Astrocyte (in vitro differentiated cells and primary cell): ENCODE results near the gene SLC43A3. TPM values are rescaled to one million over a fixed set of nuclear protein-coding genes. Genes with fewer than 3 reads are reported as not detected.

ENCODE experiments used
- DNase-seq: peaks from one replicate; pipeline ENCODE4 v3.0.0-alpha.2; 2010; ENCODE audit warnings: low read depth
- FAIRE-seq: peaks from 2 replicates; lab custom pipeline; 2011; peaks lifted over from hg19 to GRCh38; lab: Jason Lieb, UNC
- H2AFZ ChIP-seq: 2 replicates; pipeline ENCODE4 v1.6.0; 2012; ENCODE audit warnings: low read depth, low read length, inconsistent platforms
- H3K27ac ChIP-seq: 2 replicates; pipeline ENCODE4 v1.5.1; 2011; ENCODE audit warnings: low read depth, low read length, inconsistent platforms
- H3K27me3 ChIP-seq: 2 replicates; pipeline ENCODE4 v1.6.0; 2011; ENCODE audit warnings: low read length, inconsistent platforms; ENCODE audit not compliant: insufficient read depth
- H3K36me3 ChIP-seq: 2 replicates; pipeline ENCODE4 v1.5.1; 2011; ENCODE audit warnings: low read length, inconsistent platforms; ENCODE audit not compliant: insufficient read depth
- H3K4me1 ChIP-seq: 2 replicates; pipeline ENCODE4 v1.5.1; 2011; ENCODE audit warnings: low read length, inconsistent platforms; ENCODE audit not compliant: insufficient read depth
- H3K4me2 ChIP-seq: 2 replicates; pipeline ENCODE4 v1.6.0; 2012; ENCODE audit warnings: low read length, inconsistent platforms
- H3K4me3 ChIP-seq: 2 replicates; pipeline ENCODE4 v1.5.1; 2011; ENCODE audit warnings: low read depth, mild to moderate bottlenecking, low read length, inconsistent platforms; ENCODE audit not compliant: insufficient read depth
- H3K79me2 ChIP-seq: 2 replicates; pipeline ENCODE4 v1.6.0; 2012; ENCODE audit warnings: mild to moderate bottlenecking, low read length, inconsistent platforms; ENCODE audit not compliant: insufficient read depth
- H3K9ac ChIP-seq: 2 replicates; pipeline ENCODE4 v1.6.0; 2012; ENCODE audit warnings: mild to moderate bottlenecking, low read length, inconsistent platforms
- H3K9me3 ChIP-seq: 2 replicates; pipeline ENCODE4 v1.5.1; 2012; ENCODE audit warnings: low read depth, mild to moderate bottlenecking, low read length, inconsistent platforms; ENCODE audit not compliant: insufficient read depth
- H4K20me1 ChIP-seq: 2 replicates; pipeline ENCODE4 v1.6.0; 2012; ENCODE audit warnings: low read length, inconsistent platforms; ENCODE audit not compliant: insufficient read depth
- H3K27ac Mint-ChIP-seq: one replicate; pipeline ENCODE4 v1.8.0; 2021; ENCODE audit warnings: mild to moderate bottlenecking, mixed read lengths; ENCODE audit not compliant: unreplicated experiment
- H3K27me3 Mint-ChIP-seq: one replicate; pipeline ENCODE4 v1.8.0; 2021; ENCODE audit warnings: low read depth, mixed read lengths; ENCODE audit not compliant: unreplicated experiment
- H3K36me3 Mint-ChIP-seq: one replicate; pipeline ENCODE4 v1.8.0; 2021; ENCODE audit warnings: low read depth, mixed read lengths; ENCODE audit not compliant: unreplicated experiment
- H3K4me1 Mint-ChIP-seq: one replicate; pipeline ENCODE4 v1.8.0; 2021; ENCODE audit warnings: low read depth, mixed read lengths; ENCODE audit not compliant: unreplicated experiment
- H3K4me3 Mint-ChIP-seq: one replicate; pipeline ENCODE4 v1.8.0; 2021; ENCODE audit warnings: mild to moderate bottlenecking, moderate library complexity, mixed read lengths; ENCODE audit not compliant: unreplicated experiment
- H3K9me3 Mint-ChIP-seq: one replicate; pipeline ENCODE4 v1.8.0; 2021; ENCODE audit warnings: mild to moderate bottlenecking, mixed read lengths; ENCODE audit not compliant: unreplicated experiment
- EZH2 ChIP-seq: IDR thresholded peaks from 2 replicates; pipeline ENCODE4 v1.6.1; 2012; ENCODE audit warnings: mild to moderate bottlenecking, low read length, inconsistent platforms; ENCODE audit not compliant: insufficient read depth
- total RNA-seq: library from RNA; stranded (reverse); gene quantifications from 2 replicates; pipeline ENCODE4 v1.2.1, GENCODE V29; 2021
- TF ChIP-seq, protein P1 (sequence below): IDR thresholded peaks from 2 replicates; pipeline ENCODE4 v1.5.1; 2011; ENCODE audit warnings: low read depth, mild to moderate bottlenecking, inconsistent platforms, low read length, moderate library complexity; ENCODE audit not compliant: insufficient read depth

The SLC43A3 gene
- total RNA-seq, 1 donor from 2014 or later, result 16.4 TPM

DNA sequence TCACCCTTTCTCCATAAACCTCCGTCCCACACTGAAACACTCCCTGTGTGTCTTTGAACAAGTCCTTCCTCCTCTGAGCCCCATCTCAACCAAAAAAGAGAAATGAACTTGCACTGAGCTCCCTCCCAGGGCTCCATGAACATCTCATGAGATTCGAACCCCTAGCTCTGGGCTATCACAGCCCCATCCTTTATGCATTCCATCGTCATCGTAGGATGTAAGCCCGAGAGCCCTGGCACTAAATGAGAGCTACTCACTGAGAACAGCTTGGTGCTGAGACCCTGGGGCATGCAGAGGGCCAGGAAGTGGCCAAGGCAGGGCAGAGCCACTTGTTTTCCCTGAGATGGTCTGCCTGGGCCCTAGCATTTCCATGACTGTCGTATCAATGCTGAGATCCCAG, 12.9 kb upstream of the SLC43A3 start:
- no peak for TF ChIP-seq EZH2
- TF ChIP-seq, protein P1, sequence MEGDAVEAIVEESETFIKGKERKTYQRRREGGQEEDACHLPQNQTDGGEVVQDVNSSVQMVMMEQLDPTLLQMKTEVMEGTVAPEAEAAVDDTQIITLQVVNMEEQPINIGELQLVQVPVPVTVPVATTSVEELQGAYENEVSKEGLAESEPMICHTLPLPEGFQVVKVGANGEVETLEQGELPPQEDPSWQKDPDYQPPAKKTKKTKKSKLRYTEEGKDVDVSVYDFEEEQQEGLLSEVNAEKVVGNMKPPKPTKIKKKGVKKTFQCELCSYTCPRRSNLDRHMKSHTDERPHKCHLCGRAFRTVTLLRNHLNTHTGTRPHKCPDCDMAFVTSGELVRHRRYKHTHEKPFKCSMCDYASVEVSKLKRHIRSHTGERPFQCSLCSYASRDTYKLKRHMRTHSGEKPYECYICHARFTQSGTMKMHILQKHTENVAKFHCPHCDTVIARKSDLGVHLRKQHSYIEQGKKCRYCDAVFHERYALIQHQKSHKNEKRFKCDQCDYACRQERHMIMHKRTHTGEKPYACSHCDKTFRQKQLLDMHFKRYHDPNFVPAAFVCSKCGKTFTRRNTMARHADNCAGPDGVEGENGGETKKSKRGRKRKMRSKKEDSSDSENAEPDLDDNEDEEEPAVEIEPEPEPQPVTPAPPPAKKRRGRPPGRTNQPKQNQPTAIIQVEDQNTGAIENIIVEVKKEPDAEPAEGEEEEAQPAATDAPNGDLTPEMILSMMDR, result no peak
- H3K79me2 ChIP-seq, result no peaks in the 10 kb centered on the region
- no peaks in the 10 kb centered on the region for H4K20me1 ChIP-seq
- Mint-ChIP-seq H3K27me3 (peaks cover 13% of the 10 kb centered on the region), H3K27ac (no peak overlapping the region), H3K36me3 (peaks cover 3% of the 10 kb centered on the region), H3K4me3 (no peak overlapping the region), H3K4me1 (no peaks in the 10 kb centered on the region), H3K9me3 (no peaks in the 10 kb centered on the region)
- no peak for DNase-seq
- H3K27ac ChIP-seq, result no peak overlapping the region
- no peak overlapping the region for H3K4me2 ChIP-seq
- H3K36me3 ChIP-seq, result no peaks in the 10 kb centered on the region
- peaks cover 4% of the 10 kb centered on the region for H3K27me3 ChIP-seq
- no peak overlapping the region for H3K4me3 ChIP-seq
- no peak overlapping the region for H3K9ac ChIP-seq
- H3K9me3 ChIP-seq, result no peaks in the 10 kb centered on the region
- no peaks in the 10 kb centered on the region for H3K4me1 ChIP-seq
- FAIRE-seq, result no peak
- H2AFZ ChIP-seq, result no peak overlapping the region

DNA sequence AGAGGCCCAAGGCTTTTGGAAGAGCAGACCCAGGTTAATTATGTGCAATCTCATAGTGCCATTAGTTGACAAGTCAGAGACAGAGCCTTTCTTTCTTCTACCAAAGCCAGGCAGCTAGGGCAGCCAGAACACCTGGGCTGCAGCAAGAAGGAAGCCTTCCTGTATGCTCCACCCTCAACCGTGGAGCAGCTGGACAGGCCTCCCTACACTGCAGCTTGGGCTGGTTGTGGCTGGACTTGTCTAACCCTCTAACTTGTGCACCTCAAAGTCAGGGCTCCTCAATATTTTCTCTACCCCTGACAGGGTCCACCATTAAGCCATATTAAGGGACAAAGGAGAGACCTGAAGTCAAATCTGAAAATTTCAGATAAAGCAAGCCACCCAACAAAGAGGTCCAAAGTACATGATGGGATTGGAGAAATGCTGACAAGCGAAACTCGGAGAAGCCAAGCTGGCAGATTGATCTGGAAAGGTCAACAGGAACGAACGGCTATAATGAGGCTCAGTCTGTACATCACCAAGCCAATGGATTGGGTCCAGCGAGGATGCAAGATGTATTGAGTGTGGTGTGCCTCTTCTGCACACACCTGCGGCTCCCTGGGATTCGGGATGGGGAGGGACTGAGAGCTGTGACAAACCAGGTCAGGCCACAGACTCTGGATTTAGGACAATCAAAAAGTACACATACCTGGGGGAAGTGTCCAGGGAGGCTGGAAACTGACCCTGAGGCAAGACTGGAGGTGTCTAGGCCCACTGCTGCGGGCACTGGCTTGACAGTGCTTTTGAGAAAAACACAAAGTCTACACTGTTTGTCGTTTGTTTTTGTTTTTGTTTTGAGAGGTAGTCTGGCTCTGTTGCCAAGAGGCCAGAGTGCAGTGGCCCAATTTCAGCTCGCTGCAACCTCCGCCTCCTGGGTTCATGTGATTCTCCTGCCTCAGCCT, 11.7 kb upstream of the SLC43A3 start:
- Histone ChIP-seq H3K36me3 (no peaks in the 10 kb centered on the region), H3K79me2 (no peaks in the 10 kb centered on the region), H3K4me1 (no peaks in the 10 kb centered on the region), H4K20me1 (no peaks in the 10 kb centered on the region), H3K27ac (no peak overlapping the region), H2AFZ (no peak overlapping the region), H3K4me2 (no peak overlapping the region), H3K9ac (no peak overlapping the region), H3K27me3 (peaks cover 4% of the 10 kb centered on the region), H3K9me3 (no peaks in the 10 kb centered on the region), H3K4me3 (no peak overlapping the region)
- Mint-ChIP-seq H3K4me3 (no peak overlapping the region), H3K9me3 (no peaks in the 10 kb centered on the region), H3K27ac (no peak overlapping the region), H3K4me1 (peaks cover 3% of the 10 kb centered on the region), H3K36me3 (peaks cover 3% of the 10 kb centered on the region), H3K27me3 (peaks cover 10% of the 10 kb centered on the region)
- TF ChIP-seq, protein P1, result no peak
- TF ChIP-seq EZH2, result no peak
- DNase-seq (no peak), FAIRE-seq (no peak)

DNA sequence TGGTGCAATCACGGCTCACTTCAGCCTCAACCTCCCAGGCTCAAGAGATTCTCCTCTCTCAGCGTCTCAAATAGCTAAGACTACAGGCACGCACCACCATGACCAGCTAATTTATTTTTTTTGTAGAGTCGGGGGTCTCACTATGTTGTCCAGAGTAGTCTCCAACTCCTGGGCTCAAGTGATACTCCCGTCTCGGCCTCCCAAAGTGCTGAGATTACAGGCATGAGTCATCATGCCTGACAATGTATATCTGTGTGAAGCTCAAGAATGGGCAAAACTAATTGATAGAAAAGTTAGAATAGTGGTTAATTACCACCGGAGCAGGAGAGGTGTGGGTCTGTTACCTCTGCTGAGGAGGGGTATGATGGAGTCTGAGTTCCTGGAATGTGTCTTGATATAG, 9.1 kb upstream of the SLC43A3 start:
- Histone ChIP-seq H3K27ac (no peak overlapping the region), H3K79me2 (no peaks in the 10 kb centered on the region), H2AFZ (no peak overlapping the region), H3K27me3 (peaks cover 4% of the 10 kb centered on the region), H3K4me2 (no peak overlapping the region), H3K4me3 (no peak overlapping the region), H3K9ac (no peak overlapping the region), H4K20me1 (no peaks in the 10 kb centered on the region), H3K36me3 (no peaks in the 10 kb centered on the region), H3K4me1 (peaks cover 12% of the 10 kb centered on the region), H3K9me3 (no peaks in the 10 kb centered on the region)
- H3K9me3 Mint-ChIP-seq, result no peaks in the 10 kb centered on the region
- no peak overlapping the region for H3K27ac Mint-ChIP-seq
- H3K36me3 Mint-ChIP-seq, result peaks cover 3% of the 10 kb centered on the region
- peaks cover 10% of the 10 kb centered on the region for H3K27me3 Mint-ChIP-seq
- DNase-seq (no peak), FAIRE-seq (no peak)
- no peak overlapping the region for H3K4me3 Mint-ChIP-seq
- H3K4me1 Mint-ChIP-seq, result peaks cover 13% of the 10 kb centered on the region
- no peak for TF ChIP-seq EZH2
- TF ChIP-seq, protein P1, result no peak
